ENCODE results near the gene IGSF3.

IGSF3 gene

DNA sequence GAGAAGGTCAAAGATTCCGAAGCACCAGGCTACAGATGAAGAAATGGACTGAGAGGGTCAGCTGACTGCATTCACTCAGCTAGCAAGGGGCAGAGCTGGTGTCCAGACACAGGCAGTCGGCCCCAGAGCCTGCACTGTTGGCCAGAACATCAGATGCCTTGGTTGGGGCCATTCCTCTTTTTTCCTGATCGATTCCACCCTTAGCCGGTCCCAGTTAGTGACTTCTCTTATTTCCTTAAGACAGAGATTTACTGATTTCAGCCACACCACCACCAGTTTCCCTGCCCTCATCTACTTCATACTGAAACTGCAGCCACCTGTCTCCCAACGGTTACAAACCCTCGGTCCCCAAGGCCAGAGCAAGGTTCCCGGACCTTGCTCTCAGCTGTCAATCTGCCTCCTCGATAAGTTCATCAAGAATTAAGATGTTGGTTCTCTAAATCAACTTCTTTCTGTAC is 108.2 kb downstream of the IGSF3 start:
- no peak for DNase-seq (ENCODE audit: low read depth in 2 of 2)

GRCh38 chr1:116558571-116558970 is 109.0 kb downstream of the IGSF3 start:
- DNase-seq (ENCODE audit: low read depth in 2 of 2) = no peak

DNA sequence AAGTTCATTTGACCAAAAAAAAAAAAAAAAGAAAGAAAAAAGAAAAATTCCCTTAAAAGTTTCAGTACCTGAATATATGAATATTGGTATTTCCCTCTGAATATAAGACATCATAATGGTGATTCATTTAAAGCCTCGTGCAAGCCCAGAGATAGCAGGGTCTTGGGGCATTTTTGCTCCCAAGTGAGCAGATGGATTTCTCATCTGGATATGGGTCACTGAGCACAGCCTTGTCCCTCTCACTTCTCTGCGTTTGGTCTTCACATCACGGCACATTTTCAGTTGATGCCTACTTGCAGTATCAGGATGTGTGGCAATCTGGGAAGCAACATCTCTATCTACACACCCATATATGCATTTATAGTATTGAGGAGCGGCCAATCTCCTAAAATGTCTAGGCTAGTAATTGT is 109.4 kb downstream of the IGSF3 start:
- no peak for DNase-seq (ENCODE audit: low read depth in 2 of 2)

DNA sequence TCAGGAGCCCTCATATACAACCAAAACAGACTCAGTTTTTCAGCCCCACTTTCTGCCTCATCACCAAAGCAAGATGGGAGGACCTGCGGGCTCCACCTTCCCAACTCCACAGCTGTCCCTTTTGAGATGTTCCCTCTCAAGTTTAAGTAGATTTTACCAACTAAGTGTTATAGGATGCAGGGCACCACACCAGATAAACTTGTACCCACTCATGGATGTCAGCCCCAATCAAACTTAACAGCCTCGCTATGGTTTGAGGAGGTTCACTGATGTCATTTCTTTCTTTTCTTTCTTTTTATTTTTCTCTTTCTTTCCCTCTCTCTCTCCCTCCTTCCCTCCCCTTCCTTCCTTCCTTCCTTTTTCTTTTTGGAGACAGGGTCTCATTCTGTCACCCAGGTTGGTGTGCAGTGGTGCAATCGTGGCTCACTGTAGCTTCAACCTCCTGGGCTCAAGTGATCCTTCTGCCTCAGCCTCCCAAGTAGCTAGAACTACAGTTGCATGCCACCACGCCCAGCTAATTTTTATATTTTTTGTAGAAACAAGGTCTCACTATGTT is 110.1 kb downstream of the IGSF3 start:
- DNase-seq (ENCODE audit: low read depth in 2 of 2) = no peak

GRCh38 chr1:116556289-116557006 is 111.1 kb downstream of the IGSF3 start:
- DNase-seq (ENCODE audit: low read depth in 2 of 2) = no peak

GRCh38 chr1:116554924-116555323 is 112.6 kb downstream of the IGSF3 start:
- no peak for DNase-seq (ENCODE audit: low read depth in 2 of 2)

DNA sequence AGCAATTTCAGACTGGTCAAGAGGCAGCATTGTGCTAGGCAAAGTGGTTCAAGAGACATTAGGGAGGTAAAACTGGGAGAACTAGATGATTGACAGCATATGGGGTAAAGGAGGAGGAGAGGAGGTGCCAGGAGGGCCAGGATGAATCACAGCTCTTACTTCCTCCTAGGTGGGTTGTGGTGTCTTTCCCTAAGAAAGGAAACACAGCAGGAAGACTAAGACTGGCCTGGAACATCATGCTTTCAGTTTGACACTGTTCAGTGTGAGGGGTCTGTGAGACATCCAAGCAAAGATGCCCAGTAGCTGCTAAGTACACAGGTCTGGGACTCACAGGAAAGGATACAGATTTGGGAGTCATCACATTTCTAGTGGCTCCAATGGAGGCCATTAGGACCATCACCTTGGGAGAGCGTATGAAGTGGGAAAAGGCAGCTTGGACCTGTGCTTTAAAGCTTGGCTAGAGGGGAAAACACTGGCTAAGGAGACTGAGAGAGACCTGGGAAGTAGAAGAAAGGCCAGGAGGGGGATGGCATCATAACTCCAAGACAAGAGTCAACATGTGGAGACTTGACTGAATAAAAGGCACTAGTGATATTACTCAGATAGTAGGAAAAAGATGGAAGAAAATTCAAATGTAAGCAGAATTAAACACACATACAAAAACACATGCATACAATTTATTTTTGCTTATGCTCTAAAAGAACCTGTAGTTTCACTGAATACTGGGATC is 114.0 kb downstream of the IGSF3 start:
- DNase-seq (ENCODE audit: low read depth in 2 of 2) = no peak

- DNase-seq (ENCODE audit: low read depth in 2 of 2) = no peak
Measured at GRCh38 chr1:116546354-116546977, 121.1 kb downstream of the IGSF3 start.

- no peak for DNase-seq (ENCODE audit: low read depth in 2 of 2)
Measured at GRCh38 chr1:116545359-116545705, 122.2 kb downstream of the IGSF3 start.

GRCh38 chr1:116544588-116545358 is 122.8 kb downstream of the IGSF3 start:
- no peak for DNase-seq (ENCODE audit: low read depth in 2 of 2)

- DNase-seq (ENCODE audit: low read depth in 2 of 2) = no peak
Measured at GRCh38 chr1:116540088-116540487, 127.4 kb downstream of the IGSF3 start.

DNA sequence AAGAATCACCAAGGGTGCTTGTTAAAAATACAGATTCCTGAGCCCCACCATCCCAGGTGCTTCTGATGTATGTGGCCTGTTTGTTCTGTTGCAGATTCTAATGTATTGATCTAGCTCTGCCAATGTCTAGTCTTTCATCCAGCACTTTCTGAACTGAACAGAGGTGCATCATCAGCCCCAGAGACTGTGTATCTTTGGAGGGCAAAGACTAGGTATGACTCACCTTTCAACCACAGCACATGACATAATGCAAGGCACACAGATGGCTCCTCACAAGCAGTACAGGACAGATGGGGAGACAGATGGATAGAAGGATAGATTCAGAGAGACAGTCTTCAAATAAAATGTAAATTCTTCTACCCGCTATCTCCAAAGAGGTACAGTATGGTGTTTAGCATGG is 129.0 kb downstream of the IGSF3 start:
- DNase-seq (ENCODE audit: low read depth in 2 of 2) = no peak

- no peak for DNase-seq (ENCODE audit: low read depth in 2 of 2)
Measured at GRCh38 chr1:116537898-116538297, 129.6 kb downstream of the IGSF3 start.

- DNase-seq (ENCODE audit: low read depth in 2 of 2) = no peak
Measured at GRCh38 chr1:116537040-116537831, 130.3 kb downstream of the IGSF3 start.

GRCh38 chr1:116534014-116534739 is 133.4 kb downstream of the IGSF3 start:
- DNase-seq (ENCODE audit: low read depth in 2 of 2) = no peak

- DNase-seq (ENCODE audit: low read depth in 2 of 2) = no peak
Measured at GRCh38 chr1:116533429-116533820, 134.1 kb downstream of the IGSF3 start.

- DNase-seq (ENCODE audit: low read depth in 2 of 2) = no peak
Measured at GRCh38 chr1:116532671-116533428, 134.7 kb downstream of the IGSF3 start.

DNA sequence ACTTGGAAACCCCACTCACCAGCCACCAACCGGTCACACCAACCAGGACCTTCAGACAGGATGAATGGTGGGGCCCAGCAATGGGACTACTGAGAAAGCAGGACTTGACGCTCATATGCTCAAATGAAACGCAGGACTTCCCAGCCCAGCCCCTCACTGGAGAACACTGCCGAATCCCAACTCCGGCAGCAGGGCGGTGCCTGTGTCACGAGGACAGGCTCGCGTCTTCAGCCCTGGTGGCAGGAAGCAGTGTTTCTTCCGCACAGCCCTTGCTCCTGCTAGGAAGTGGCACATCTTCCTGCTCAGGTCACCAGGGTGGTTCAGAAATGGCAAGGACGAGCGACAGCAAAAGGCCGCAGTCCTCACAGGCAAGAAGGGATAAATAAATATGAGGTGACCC is 135.6 kb downstream of the IGSF3 start:
- no peak for DNase-seq (ENCODE audit: low read depth in 2 of 2)

DNA sequence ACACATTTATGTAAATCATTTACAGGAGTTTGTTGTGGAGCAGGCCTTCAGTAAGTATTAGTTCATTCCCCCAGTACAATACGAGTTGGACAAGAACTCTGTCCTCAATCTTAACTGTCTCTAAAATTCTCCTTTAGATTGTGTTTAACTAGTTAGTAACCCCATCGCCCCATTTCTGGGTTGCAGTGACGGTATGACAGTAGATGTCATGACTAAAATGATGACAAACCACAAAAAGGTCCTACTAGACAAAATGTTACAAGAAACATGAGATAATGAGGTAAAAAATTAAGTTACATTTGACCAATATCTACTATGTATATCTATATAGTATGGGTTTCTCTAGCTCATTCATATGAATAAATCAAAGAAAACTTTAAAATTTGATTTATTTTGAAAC is 137.9 kb downstream of the IGSF3 start:
- DNase-seq (ENCODE audit: low read depth in 2 of 2) = no peak

DNA sequence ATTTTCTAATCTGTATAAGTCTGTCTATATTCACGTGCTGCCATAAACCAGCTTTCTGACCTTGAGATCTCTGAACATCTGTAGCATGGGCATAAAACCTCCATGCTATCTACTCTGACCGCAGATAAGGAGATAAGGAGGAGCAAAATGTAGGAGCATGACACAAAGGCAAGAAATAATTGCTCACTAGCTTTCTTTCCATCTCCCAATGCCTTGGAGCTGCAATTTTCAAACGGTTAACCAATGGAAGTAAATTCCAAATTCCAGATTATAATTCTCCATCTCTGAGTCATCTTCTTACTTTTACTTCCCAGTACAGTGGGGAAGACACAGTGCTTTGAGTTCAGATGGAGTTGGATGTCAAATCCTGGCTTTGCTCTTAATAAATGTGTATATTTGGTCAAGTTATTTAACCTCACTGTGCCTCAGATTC is 138.3 kb downstream of the IGSF3 start:
- DNase-seq (ENCODE audit: low read depth in 2 of 2) = no peak
